CD4-positive, alpha-beta T cell treated with Interferon alpha-2 for 1 hour (primary cell): ENCODE results near the gene CD46.
"Not testable (repeated sequence)": the region's sequence is repeated elsewhere in the genome, so short reads cannot be mapped to it uniquely, and the experiment has no call there.

Experiments
- DNase-seq, 2 donors: peaks; one replicate each; pipeline ENCODE4 v3.0.0-alpha.2; 2020 to 2022

The CD46 gene

DNA sequence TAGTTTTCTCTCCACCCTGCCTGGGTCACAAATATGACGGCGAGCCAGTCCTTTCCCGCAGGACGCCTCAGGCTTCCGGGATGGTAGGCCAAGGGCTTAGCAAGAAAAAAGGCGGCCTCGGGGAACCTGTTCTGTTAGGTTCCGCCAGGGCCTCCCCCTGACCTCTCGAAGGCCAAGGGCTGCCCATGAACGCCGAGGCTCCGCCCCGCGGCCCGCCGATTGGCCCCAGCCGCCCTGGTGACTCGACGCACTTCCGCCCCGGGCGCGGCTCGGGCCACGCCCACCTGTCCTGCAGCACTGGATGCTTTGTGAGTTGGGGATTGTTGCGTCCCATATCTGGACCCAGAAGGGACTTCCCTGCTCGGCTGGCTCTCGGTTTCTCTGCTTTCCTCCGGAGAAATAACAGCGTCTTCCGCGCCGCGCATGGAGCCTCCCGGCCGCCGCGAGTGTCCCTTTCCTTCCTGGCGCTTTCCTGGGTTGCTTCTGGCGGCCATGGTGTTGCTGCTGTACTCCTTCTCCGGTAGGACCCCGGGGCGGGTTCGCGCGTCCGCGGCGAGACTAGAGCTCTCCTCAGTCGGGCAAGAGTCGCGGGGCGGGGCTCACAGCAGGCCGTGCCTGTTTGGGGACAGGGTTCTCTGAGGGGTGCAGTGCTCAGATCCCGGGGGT lies at the start of gene CD46:
TSS of gene CD46 (plus strand) at position 265 of the 666 bp plus-strand sequence. CDS start at position 424, 159 bp downstream.
- peak; percentile 93 to 95 for DNase-seq

DNA sequence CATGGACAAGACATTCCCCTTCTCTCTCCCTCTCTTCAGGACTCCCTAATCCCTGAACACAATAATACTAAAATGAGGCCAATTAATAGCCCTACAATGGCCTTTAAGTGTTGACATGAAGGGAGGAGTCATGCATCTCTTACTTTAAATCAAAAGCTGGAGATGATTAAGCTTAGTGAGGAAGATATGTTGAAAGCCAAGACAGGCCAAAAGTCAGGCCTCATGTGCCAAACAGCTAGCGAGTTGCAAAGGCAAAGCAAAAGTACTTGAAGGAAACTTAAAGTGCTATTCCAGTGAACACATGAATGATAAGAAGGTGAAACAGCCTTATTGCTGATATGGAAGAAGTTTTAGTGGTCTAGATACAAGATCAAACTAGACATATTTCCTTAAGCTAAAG lies 49.5 kb upstream of the CD46 start:
- no peak for DNase-seq

DNA sequence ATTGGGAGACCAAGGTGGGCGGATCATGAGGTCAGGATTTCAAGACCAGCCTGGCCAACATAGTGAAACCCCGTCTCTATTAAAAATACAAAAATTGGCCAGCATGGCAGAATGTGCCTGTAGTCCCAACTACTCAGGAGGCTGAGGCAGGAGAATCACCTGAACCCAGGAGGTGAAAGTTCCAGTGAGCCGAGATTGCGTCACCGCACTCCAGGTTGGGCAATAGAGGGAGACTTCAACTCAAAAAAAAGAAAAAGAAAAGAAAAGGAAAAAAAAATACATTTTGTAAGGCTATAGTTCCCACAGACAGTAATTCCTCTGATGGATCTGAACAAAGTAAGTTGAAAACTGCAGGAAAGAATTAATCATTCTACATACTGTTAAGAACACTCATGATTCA lies 48.1 kb upstream of the CD46 start:
- DNase-seq = no peak

DNA sequence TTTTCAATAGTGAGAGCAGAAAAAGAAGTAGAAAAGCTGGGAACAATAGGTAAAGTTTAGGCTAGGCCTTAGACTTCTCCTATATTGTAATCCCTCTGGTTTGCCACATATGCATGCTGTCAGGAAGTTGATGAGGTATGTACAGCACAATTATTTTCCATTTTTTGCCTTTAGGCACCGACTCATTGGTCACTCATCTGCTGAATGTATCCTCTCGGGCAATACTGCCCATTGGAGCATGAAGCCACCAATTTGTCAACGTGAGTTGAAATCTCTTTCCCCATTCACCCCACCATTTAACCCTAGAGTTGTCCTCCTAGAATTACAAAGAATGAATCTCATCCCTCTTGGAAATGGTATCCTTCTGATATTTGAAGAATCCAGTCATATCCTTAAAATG lies 43.9 kb upstream of the CD46 start:
- DNase-seq = not testable (repeated sequence)

DNA sequence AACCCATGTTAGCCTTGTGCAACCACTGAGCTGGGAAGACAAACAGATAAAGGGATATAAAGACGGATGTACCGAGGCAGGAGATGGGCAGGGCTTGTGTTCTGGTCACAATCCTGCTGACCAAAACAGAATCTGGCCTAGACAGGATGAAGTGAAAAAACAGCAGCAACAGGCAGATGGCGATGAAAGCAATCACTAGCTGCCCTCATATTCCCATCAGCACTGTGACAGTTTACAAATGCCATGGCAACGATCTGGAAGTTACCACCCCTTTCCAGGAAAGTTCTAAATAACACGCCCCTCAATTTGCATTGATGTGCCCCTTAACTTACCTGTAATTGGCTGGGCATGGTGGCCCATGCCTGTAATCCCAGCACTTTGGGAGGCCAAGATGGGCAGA lies 40.6 kb upstream of the CD46 start:
- peak in 1 of 2 donors; percentile 19 for DNase-seq

DNA sequence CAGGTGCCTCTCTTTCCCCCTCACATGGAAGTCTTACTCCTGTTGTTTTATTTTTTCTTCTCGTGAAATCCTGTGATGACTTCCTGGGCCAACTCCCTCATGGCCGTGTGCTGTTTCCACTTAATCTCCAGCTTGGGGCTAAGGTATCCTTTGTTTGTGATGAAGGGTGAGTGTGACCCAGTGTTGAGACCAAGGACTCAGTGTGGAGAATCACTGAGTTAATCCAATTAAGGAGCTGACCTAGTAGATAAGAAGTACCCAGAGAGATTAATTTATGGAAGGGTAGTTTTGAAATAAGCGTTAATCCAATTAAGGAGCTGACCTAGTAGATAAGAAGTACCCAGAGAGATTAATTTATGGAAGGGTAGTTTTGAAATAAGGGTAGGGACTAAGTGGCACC lies 39.2 kb upstream of the CD46 start:
- not testable (repeated sequence) for DNase-seq

DNA sequence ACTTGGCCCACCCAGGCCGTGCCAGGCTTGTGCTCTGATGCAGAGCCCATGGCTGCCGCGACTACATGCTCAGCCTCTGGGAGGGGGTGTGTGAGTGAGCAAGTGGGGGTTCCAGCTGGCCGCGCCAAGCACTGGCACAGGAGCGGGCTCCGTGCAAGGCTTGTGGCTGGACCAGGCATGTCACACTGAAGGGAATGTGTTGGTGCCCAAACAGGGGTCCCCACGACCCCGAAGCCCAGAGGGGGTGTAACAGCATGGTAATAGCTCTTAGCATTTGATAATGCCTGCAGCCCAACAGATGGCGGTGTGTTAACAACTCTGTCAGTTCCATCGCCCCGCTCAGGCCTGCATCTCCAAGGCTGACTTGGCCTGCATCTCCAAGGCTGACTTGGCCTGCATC lies 38.3 kb upstream of the CD46 start:
- peak in 1 of 2 donors; percentile 4 for DNase-seq

DNA sequence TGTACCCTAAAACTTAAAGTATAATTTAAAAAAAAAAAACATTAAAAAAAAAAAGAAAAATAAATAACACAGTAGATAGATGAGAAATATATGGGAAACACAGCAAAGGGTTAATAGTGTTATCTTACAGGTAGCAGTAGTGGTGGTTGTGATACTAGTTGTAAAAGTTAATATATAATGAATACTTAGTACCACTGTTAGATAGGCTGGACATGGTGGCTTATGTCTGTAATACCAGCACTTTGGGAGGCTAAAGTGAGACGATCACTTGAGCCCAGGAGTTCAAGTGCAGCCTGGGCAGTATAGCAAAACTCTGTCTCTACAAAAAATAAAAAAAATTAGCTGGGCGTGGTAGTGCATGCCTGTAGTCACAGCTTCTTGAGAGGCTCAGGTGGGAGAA lies 32.6 kb upstream of the CD46 start:
- no peak for DNase-seq

DNA sequence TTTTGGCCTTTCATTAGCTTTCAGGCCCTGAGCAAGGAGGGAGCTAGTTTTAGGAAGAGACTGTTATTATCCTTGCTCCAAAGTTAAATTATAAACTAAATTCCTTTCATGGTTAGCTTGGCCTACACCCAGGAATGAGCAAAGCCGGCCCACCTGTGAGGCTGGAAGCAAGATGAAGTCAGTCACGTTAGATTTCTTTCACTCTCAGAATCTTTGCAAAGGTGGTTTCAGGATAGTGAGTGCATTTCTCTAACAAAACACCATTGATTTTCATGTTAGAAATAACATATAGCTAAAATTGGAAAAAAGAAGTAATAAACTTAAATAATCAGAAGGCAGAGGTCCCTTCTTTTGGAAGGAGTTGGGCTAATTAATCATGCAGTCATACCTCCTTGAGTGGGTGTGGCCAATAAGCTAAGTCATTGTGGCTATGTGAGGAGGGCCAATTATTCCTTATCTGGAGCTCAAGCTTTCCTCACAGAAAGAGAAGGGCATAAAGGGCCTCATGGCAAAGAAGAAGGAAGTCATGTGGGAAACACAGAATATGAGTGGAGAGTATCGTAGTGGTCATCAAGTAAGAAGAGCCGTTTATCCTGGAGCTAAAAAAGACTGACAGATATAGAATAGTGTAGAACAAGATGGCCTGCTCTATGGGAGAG lies 23.5 kb upstream of the CD46 start:
- DNase-seq = not testable (repeated sequence)

DNA sequence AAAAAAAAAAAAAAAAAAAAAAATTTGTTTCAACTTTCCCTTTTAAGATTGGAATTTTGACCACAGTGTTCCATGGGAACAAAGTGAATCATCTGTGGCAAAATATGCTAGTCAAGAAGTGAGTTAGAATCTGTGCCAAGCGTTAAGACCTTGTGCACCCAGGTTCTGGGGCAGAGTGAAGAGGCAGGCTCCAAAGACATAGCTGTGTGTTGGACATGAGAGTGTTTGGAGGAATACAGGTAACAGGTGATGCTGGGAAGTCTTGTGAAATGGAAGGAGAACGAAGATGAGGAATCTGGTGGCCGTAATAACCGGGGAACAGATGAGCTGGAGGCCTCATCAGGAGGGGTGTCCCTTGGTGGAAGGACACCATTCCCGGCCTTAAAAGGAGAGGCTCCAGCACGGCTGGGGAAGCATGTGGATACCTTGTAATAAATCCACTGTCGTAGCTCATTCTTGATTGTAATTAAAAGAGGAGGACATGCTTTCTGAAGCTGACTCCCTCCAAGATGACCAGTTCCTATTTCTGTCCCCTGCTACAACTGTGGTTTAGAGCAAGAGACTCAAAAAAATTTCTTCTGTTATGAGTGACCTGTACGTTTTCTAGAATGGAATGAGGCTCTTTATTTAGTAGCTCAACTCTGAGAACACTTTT lies 14.2 kb upstream of the CD46 start:
- DNase-seq = not testable (repeated sequence)

DNA sequence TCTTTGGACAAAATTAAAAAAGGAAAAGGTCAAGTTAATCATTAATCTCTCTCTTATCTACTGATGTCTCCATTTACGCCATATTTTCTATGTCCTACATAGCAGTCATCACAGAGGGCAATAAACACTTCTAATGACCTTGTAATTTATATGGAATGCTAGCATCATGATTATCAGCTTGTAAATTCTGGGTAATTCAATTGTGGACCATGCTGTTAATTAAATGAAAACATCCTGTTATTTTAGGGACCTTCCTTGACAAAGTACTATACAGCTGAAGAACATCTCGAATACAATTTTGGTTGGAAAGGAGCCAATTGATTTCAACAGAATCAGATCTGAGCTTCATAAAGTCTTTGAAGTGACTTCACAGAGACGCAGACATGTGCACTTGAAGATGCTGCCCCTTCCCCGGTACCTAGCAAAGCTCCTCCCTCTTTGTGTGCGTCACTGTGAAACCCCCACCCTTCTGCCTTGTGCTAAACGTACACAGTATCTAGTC lies 13.6 kb upstream of the CD46 start:
- peak; percentile 45 to 52 for DNase-seq

DNA sequence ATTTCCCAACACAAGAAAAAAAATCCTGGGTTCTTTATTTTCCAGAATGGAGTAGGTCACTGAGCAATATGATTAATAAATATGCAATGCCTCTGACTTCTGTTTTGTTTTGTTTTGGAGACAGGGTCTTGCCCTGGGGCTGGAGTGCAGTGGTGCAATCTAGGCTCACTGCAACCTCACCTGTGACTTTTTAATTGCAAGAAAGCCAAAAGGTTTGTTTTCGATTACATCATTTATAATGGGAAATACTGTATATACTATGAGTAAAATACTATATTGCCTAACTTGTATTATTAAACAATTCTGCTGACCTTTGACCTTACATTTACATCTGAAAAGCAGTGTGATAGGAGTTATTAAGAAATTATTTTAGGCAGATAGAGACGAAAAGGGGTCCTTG lies 11.6 kb upstream of the CD46 start:
- no peak for DNase-seq

DNA sequence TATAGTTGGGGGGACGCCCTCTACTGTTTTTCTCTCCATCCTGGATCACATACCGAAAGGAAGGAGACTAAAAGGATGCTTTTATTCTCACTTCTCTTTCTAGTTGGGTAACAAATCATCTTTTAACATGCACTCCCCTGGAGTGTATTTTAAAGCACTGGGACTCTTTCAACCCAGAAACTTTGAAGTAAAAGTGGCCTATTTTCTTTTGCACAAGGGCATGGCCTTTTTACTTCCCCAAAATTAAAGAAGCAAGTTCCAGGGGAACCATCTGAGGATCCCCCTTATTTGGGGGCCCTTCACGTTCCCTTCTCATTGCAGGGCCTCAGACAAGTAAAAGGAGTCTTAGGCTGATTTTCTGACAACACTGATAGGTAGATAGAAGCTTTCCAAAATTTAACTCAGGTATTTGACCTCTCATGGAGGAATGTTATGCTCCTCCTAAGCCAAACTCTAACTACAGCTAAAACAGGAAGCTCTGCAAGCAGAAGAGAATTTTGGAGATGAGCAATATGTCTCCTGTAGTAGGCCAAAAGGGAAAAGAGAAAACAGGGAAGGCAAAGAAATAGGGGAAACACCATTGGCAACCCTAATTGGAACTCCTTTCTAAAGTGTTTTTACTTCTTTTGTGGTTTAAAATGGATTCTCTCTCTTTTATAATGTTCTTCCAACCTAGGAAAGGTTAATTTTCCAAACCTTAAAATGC lies 8.9 kb upstream of the CD46 start:
- no peak for DNase-seq

DNA sequence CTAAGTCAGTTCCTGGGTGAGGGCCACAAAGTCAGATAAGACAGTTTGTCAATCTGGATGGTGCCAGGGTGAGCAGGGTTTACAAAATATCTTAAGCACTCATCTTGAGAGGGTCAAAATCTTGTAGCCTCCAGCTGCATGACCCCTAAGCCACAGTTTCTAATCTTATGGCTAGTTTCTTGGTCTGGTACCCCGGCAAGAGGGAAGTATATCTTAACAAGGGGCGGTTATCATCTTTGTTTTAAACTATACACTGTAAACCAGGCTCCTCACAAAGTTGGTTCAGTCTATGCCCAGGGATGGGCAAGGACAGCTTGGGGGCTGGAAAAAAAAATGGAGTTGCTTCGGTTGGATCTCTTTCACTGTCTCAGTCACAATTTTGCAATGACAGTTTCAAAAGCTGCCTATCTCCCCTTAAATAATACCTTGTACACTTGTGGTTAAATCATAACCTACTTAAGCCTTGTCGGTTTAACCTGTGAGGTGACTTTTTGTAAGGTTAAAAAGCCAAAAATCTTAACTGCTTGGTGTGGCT lies 7.8 kb upstream of the CD46 start:
- no peak for DNase-seq

DNA sequence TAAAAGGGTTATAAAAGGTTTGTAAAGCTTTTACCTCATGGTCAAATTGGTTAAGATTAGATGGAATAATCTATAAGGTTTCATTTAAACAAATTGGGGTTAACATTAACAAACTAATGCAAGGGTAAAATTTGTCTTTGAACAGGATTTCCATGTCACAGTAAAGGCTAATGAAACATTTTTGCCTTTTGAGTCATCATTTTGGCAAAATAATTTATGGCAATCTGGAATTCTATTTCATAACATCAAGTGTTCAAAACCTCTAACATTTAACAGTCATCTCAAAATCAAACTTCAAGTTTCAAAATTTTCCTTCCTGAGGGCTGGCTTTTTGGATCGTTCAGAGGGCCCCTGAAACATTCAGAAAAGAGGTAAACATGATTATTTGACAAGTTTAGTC lies 6.6 kb upstream of the CD46 start:
- no peak for DNase-seq

DNA sequence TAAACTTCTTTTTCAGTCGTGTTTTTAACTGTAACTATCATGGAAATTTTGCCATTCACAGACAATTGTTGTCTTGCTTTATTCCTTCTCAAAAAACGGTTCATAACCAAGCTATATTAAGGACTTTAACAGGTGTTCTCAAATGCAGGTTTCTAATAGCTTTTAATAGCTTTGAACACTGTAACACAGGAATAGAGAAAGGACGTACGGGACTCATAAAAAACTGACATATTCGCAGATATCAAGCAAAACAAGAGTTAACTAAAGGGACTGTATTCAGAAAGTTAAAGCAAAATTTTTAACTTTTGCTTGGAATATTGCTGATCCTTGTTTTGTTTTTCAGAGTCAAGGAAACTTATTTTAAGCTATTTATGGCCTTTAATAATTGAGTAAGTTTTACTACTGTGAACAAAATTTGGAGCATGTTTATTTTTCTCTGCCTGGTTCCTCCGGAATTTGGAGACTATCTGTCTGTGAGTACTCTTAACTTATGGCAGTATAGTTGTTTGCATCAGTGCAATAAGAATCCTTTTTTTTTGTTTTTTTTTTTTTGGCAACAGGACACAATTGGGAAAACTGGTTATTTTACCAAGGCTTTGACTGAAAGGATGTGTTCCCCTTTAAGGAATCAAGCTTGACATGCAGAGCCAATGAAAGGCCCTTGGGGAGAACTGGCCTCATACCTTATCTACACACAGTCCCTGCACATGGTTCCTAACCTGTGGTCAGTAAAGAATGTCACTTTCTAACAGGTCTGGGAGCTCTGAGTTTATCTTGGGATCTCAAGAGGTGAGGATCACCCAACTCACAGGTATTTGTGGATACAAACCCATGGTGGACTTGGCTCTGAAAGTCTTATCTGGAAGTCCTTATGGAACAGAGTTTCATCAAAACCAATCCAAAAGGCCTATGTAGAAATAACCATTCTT lies 5.8 kb upstream of the CD46 start:
- DNase-seq = no peak

DNA sequence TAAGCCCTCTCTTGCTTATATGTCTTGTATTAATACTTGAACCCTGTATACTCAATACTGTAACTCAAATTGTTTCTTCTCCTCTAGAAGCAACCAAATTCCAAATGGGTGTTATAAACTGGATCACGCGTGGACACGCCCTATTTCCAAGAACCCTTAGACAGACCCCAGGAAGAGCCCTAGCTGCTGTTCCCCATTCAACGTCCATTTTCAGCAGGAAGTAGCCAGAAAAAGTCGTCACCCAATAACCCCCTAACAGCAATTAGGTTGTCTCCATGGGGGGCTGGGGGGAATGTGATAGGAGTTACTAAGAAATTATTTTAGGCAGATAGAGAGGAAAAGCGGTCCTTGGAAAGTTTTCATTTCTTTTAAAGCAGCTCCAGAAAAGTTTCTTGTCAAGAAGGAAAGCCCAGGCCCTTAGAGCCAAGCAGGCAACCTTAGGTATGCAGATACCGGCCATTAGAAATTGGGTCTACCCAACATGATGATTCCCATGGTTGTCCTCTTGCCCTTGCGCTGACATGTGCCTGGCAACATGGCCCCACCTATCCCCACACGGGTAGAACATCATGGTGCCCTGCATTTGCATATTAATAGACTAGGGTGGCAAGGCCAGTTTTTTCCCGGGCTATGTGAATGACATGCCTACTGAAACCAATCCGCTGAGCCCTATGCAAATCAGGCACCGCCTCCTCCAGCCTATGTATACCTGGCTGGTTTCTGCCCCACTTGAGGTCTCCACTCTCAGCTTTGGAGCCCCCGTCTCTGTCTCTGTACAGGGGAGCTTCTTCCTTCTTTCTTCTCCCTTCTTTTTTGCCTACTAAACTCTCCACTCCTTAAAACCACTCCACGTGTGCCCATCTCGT lies 4.0 kb upstream of the CD46 start:
- no peak for DNase-seq

DNA sequence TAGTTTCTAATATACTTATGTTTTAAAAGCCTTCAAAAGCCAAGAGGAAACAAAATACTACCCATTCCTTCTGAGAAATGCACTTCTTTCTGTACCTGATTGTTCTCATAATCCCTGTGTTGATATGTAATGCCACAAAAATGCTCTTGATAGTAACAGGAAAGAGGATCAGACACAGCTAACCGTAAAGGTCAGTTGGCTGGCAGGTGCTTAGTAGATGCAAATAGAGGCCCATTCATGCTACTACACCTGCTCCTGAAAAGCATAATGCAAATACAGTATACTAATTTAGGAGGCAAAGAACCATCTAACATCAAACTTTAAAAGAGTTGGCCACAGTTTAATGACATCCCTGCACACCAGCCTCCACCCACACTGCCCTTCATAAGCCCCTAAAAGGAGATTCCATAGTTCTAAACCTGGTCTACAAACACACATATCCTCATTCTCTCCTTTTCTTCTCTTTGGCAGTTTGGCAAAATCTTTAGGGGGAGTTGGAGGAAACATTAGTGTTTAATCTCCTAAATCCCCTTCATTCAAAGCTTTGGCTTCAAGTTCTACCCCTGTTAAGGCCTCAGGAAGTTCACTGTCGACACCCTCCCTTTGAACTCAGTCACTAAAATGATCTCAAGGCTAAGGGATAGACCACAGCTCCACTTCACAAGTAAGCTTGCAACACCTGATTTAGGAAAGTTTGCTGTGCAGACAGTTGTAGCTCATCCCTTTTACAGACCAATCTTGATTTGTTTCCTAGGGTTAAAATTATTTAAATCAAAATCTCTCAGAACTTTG lies 2.9 kb upstream of the CD46 start:
- DNase-seq = peak in 1 of 2 donors; percentile 35

DNA sequence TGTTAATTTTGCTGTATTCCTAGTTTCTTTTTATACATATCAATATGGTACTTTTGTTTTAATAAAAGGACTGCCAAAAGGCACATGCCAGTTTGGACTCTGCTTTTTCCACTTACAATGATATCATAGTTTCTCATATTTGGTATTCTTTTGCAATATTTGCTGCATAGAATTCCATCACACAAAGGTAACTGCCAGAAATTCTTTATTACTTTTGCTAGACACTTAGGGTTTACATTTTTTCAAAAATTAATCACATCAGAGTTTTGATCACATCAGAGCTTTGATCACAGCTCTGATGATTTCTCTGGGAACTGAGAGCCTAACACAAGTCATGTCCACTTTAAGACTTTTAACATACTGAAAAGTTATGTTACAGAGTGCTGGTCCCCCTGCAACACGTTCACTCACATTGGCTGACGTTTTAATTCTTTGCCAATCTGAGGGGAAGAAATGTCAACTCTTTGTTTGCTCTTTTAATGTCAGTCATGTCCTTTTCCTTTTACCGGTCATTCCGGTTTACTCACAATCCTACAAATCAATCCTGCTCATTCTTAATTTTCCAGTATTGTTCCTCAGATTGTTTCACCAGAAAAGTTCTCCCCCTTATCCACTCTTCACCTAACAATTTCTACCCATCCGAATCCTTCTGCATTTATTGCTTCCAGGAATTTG lies 1.1 kb upstream of the CD46 start:
- no peak for DNase-seq

DNA sequence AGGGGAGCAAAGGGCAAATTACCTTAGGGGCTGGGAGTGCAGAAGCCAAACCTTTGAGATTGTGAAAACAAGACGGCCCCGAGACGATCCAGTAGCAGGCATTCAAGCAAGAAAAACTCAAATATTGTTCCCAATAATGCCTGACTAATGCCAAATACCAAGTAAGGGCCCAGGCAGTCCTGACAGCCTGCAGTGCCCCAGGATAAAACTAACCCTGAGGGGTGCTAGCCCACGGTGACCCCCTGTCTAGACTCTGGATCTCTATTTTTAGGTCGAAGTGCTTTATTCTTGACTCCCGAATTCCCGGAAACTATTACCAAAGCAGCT lies 428 bp upstream of the CD46 start:
- DNase-seq = peak in 1 of 2 donors; percentile 5
